DND-41 (cell line): ENCODE data around the gene ZIK1.

Experiments
- ATAC-seq: fragments of 200-7000 bp; cut with Tn5 transposase; 3 replicates; pipeline ENCODE4 v1.9.1; 2021; ENCODE audit warnings: low read depth; ENCODE audit not compliant: insufficient read depth
- DNase-seq: peaks from one replicate; pipeline ENCODE4 v3.0.0-alpha.2; 2020
- H2AFZ ChIP-seq: 2 replicates; pipeline ENCODE4 v1.6.0; 2012; ENCODE audit warnings: low read depth, low read length
- H3K27ac ChIP-seq: 2 replicates; pipeline ENCODE4 v1.5.1; 2012; ENCODE audit warnings: low read length, inconsistent platforms
- H3K27me3 ChIP-seq: fragments of 200-600 bp; sonication (generic); 2 replicates; pipeline ENCODE4 v1.6.0; 2012; ENCODE audit warnings: low read length, mild to moderate bottlenecking, inconsistent platforms; ENCODE audit not compliant: insufficient read depth, poor library complexity
- H3K36me3 ChIP-seq: 2 replicates; pipeline ENCODE4 v1.5.1; 2012; ENCODE audit warnings: low read length, inconsistent platforms; ENCODE audit not compliant: insufficient read depth
- H3K4me1 ChIP-seq: 2 replicates; pipeline ENCODE4 v1.5.1; 2012; ENCODE audit warnings: mild to moderate bottlenecking, low read length; ENCODE audit not compliant: insufficient read depth
- H3K4me2 ChIP-seq: 2 replicates; pipeline ENCODE4 v1.6.0; 2012; ENCODE audit warnings: mild to moderate bottlenecking, moderate library complexity, low read length, inconsistent platforms; ENCODE audit not compliant: insufficient read depth
- H3K4me3 ChIP-seq, 2 experiments: fragments of 200-600 bp in 1 of 2; shearing (Covaris generic) in 1 of 2; 2 replicates each; pipeline ENCODE4 v1.5.1; 2012 to 2016; ENCODE audit warnings: inconsistent platforms in 2 of 2, low read length in 2 of 2, mild to moderate bottlenecking in 2 of 2, low read depth in 1 of 2, moderate library complexity in 1 of 2
- H3K79me2 ChIP-seq: 2 replicates; pipeline ENCODE4 v1.6.0; 2012; ENCODE audit warnings: low read length, inconsistent platforms; ENCODE audit not compliant: insufficient read depth
- H3K9ac ChIP-seq: 2 replicates; pipeline ENCODE4 v1.6.0; 2012; ENCODE audit warnings: low read depth, mild to moderate bottlenecking, inconsistent platforms, low read length, moderate library complexity
- H3K9me3 ChIP-seq: 2 replicates; pipeline ENCODE4 v1.5.1; 2012; ENCODE audit warnings: low read length, moderate library complexity, mild to moderate bottlenecking, inconsistent platforms; ENCODE audit not compliant: insufficient read depth, severe bottlenecking
- H4K20me1 ChIP-seq: 2 replicates; pipeline ENCODE4 v1.6.0; 2012; ENCODE audit warnings: low read length; ENCODE audit not compliant: insufficient read depth
- CTCF ChIP-seq: IDR thresholded peaks from 2 replicates; pipeline ENCODE4 v1.5.1; 2012; ENCODE audit warnings: borderline replicate concordance, low read length, moderate library complexity, mild to moderate bottlenecking; ENCODE audit not compliant: poor library complexity, severe bottlenecking; ENCODE audit errors: extremely low read depth
- EZH2 ChIP-seq: IDR thresholded peaks from 3 replicates; pipeline ENCODE4 v1.6.1; 2012; ENCODE audit warnings: borderline replicate concordance, low read depth, mild to moderate bottlenecking, moderate library complexity, low read length, inconsistent platforms; ENCODE audit not compliant: severe bottlenecking

The ZIK1 gene

DNA sequence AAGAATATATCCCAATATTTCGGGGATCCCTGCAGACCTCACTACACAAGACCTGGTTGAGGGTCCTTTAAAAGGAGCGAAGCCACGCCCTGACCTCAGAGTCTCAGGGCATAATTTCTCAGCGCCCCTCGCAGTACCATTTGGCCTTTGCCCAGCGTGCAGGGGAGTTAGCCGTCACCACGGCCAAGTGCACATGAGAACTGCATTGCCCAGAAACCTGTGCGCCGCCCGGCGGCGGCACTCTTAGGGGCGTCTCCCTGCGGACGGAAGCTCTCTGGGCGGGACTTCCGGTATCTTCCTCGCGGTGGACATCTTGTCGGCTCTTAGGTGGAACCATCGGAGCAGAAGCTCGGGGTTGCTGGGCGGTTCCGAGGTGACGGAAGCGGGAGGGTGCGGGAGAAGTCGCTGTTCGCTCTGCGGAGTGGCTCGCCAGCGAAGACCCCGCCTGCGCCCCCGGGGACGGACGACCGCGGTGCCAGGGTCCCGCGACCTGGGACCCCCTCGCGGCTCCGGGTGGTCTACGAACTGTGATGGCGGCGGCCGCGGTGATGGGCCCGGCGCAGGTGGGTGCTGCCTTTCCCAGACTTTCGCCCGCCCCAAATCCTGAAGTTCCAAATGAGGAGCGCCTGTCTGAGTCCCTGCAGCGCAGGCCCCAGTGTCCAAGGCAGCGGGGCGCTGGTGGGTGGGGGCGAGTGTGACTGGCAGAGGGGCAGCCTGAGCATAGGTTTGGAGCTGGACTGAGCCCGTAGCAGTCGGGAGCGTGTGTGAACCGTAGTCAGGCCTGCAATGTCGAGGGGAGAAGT is 30.2 kb downstream of the ZIK1 start, which contains the start of gene ZNF134:
TSS of gene ZNF134 (plus strand) at position 302 of the 803 bp plus-strand sequence. CDS start 5,227 bp downstream, outside the sequence.
- TF ChIP-seq EZH2 (no peak), CTCF (no peak)
- Histone ChIP-seq H3K4me1 (peaks cover 31% of the 10 kb centered on the region), H3K36me3 (peaks cover 50% of the 10 kb centered on the region), H3K9ac (peak within 1 kb of the TSS; percentile 88), H3K4me2 (peak within 1 kb of the TSS; percentile 75), H3K9me3 (peaks cover 50% of the 10 kb centered on the region), H4K20me1 (no peaks in the 10 kb centered on the region), H3K4me3 (peak within 1 kb of the TSS; percentile 82 to 97), H3K27me3 (no peaks in the 10 kb centered on the region), H2AFZ (peak within 1 kb of the TSS; percentile 96), H3K27ac (peak within 1 kb of the TSS; percentile 83), H3K79me2 (peaks cover 57% of the 10 kb centered on the region)
- ATAC-seq (peak; percentile 98), DNase-seq (peak; percentile 94)

- H3K4me2 ChIP-seq: peak overlapping the region; percentile 75
- ATAC-seq: no peak
- TF ChIP-seq CTCF (no peak), EZH2 (no peak)
- H4K20me1 ChIP-seq: no peaks in the 10 kb centered on the region
- H3K27ac ChIP-seq: no peak overlapping the region
- H3K79me2 ChIP-seq: peaks cover 69% of the 10 kb centered on the region
- DNase-seq: no peak
- peaks cover 31% of the 10 kb centered on the region for H3K4me1 ChIP-seq
- no peak overlapping the region for H3K9ac ChIP-seq
- H3K4me3 ChIP-seq: peak overlapping the region; percentile 82 to 97; a peak in 3 of 4 replicates
- H2AFZ ChIP-seq: no peak overlapping the region
- no peaks in the 10 kb centered on the region for H3K27me3 ChIP-seq
- H3K9me3 ChIP-seq: peaks cover 60% of the 10 kb centered on the region
- peaks cover 62% of the 10 kb centered on the region for H3K36me3 ChIP-seq
These were observed 31.4 kb downstream of the ZIK1 start for GRCh38 chr19:57615346-57615745.

DNA sequence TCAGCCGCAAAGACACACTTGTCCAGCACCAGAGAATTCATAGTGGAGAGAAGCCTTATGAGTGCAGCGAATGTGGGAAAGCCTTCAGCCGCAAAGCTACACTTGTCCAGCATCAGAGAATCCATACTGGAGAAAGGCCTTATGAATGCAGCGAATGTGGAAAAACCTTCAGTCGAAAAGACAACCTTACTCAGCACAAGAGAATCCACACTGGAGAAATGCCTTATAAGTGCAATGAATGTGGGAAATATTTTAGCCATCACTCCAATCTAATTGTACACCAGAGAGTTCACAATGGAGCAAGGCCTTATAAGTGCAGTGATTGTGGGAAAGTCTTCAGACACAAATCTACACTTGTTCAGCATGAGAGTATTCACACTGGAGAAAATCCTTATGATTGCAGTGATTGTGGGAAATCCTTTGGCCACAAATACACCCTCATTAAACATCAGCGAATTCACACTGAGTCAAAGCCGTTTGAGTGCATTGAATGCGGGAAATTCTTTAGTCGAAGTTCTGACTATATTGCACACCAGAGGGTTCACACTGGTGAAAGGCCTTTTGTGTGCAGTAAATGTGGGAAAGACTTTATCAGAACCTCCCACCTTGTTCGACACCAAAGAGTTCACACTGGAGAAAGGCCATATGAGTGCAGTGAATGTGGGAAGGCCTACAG is 36.9 kb downstream of the ZIK1 start:
- H4K20me1 ChIP-seq: no peaks in the 10 kb centered on the region
- no peak overlapping the region for H3K9ac ChIP-seq
- peaks cover 73% of the 10 kb centered on the region for H3K9me3 ChIP-seq
- peaks cover 9% of the 10 kb centered on the region for H3K4me1 ChIP-seq
- no peak overlapping the region for H3K4me2 ChIP-seq
- no peak overlapping the region for H2AFZ ChIP-seq
- ATAC-seq (no peak), DNase-seq (no peak)
- no peaks in the 10 kb centered on the region for H3K27me3 ChIP-seq
- TF ChIP-seq EZH2 (no peak), CTCF (no peak)
- peaks cover 89% of the 10 kb centered on the region for H3K36me3 ChIP-seq
- H3K27ac ChIP-seq: no peak overlapping the region
- peak overlapping the region in 1 of 2 experiments; percentile 23; a peak in 1 of 4 replicates for H3K4me3 ChIP-seq
- peaks cover 71% of the 10 kb centered on the region for H3K79me2 ChIP-seq
